Measurements from ENCODE around the gene COBL. TPM values are rescaled to one million over a fixed set of nuclear protein-coding genes. Genes with fewer than 3 reads are reported as not detected.
A peak's percentile ranks its signal among the peaks of the same experiment; 100 is the strongest.
"Not testable (repeated sequence)": the region's sequence is repeated elsewhere in the genome, so short reads cannot be mapped to it uniquely, and the experiment has no call there.

COBL gene
- polyA plus RNA-seq, 3 donors: 17.9 to 26.5 (median 20.6) TPM

- DNase-seq: no peak
These were observed 103.0 kb downstream of the COBL start for GRCh38 chr7:51213618-51214017.

DNA sequence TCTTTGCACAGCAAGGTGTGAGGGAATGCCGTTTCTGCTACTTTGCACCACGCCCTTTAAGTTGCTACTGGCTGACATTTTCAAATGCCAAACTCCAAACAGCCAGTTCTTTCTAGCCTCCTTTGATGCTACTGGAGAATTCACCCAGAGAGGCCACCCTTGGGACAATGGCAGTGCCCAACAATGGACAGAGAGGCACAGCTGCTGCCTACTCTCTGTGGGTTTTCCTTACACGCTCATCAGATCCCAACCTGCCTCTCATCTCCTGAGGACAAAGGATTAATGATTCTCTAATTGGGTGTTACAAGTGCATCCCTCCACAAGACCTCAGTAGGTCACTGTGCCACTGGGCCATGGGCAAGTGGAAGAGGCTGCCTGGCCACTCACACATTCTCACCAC lies 105.8 kb downstream of the COBL start:
- DNase-seq: no peak

- DNase-seq: no peak
These were observed 107.2 kb downstream of the COBL start for GRCh38 chr7:51209426-51209825.

- not testable (repeated sequence) for DNase-seq
These were observed 108.5 kb downstream of the COBL start for GRCh38 chr7:51208125-51208524.

DNA sequence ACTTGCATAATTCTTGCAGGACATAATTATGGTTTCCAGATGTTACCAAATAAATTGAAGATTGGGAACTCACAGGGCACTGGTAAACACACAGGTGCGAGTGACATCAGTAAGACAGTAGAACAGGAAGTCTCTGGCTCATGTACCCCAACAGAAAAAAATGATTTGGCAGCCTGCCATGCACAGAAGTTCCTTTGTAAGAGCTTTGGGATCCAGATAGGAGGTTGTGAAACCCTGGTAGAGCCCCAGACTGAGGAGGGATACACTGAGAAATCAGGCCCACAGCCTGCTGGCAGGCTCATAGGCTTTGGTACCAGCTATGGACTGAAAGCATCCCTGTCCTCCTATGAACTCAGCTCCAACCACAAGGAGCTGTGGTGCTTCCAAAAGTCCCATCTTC lies 118.0 kb downstream of the COBL start:
- DNase-seq: no peak

- DNase-seq: no peak
These were observed 125.6 kb downstream of the COBL start for GRCh38 chr7:51190969-51191368.

DNA sequence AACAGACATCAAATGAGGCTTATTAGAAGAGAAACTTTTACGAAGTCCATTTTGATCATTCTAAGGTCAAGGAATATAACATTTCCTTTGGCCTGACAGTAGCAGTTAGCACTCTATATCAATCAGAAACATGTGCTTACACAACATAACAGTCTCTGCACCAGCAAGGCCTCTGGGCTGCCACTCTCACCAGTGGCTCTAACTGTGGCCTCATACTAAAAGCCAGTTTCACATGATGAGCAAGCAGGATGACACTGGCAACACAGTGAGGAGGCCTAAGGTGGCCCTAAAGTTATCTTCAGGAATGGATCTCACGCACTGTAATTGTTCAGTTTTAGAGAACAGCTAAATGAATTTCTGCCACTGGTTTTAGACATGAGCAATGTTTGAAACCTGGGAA lies 126.8 kb downstream of the COBL start:
- no peak for DNase-seq

GRCh38 chr7:51188987-51189386 lies 127.6 kb downstream of the COBL start:
- DNase-seq: no peak

GRCh38 chr7:51187941-51188340 lies 128.7 kb downstream of the COBL start:
- DNase-seq: peak; percentile 33

DNA sequence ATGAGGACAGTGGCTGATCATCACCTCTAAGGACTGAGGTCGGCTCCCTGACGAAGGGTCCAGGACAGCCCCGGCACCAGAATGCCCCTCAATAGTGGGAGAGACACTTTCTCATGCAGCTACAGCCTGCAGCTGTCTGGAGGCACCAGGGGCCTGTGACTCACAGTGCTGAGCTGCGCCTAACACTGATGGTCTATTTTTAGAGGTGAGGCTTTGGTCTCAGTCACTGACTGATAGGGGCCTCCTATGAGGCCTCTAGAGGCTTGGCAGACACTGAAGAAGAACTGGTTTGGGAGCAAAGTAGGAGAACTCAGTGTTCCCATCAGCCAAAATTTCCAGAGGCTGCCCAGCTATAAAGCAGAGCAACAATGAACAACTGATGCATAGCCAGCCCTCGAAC lies 130.1 kb downstream of the COBL start:
- no peak for DNase-seq

- DNase-seq: no peak
These were observed 133.9 kb downstream of the COBL start for GRCh38 chr7:51182636-51183166.

GRCh38 chr7:51180092-51180491 lies 136.5 kb downstream of the COBL start:
- no peak for DNase-seq

- DNase-seq: no peak
These were observed 140.6 kb downstream of the COBL start for GRCh38 chr7:51175992-51176388.

DNA sequence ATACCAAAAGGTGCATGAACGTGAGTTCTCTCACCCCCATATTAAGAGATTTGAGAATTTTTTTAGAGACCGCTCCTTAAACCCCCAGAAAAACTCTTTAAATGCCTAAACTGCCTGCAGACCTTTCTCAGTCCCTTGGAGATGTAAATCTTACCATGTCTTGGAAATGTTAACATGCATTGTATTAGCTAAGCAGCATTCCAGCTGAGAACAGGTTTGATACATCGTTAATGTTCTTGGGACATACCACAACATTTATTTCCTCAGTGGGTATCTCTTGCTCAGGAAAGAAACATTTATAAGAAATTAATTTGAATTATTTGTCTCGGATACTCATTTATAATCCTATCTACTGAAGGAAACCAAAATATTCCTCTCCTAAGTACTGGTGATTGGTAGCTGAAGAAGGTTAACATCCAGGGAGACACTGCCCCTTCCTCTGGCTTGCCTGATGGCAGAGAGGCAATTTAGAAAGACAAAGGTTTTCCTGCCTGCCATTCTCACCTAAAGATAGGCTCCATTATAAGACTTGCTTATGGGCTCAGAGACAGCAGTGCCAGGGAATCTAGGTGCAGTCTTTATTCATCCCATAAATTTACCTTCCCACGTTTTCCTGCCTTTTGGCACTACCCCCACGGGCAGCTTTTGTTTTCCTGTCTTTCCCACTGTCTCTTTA lies 141.2 kb downstream of the COBL start:
- DNase-seq: no peak

DNA sequence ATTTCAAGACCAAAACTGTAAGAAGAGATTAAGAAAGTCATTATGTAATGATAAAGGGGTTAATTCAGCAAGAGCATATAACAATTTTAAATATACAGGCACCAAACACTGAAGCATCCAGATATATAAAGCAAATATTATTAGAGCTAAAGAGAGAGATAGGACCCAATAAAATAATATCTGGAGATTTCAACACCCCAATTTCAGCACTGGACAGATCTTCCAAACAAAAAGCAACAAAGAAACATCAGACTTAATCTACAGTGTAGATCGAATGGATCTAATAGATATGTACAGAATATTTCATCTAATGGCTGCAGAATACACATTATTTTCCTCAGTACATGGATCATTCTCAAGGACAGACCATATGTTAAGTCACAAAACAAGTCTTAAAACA lies 151.3 kb downstream of the COBL start:
- DNase-seq: no peak

- DNase-seq: peak; percentile 85
These were observed 153.8 kb downstream of the COBL start for GRCh38 chr7:51162724-51163329.

- no peak for DNase-seq
These were observed 154.7 kb downstream of the COBL start for GRCh38 chr7:51161937-51162336.

DNA sequence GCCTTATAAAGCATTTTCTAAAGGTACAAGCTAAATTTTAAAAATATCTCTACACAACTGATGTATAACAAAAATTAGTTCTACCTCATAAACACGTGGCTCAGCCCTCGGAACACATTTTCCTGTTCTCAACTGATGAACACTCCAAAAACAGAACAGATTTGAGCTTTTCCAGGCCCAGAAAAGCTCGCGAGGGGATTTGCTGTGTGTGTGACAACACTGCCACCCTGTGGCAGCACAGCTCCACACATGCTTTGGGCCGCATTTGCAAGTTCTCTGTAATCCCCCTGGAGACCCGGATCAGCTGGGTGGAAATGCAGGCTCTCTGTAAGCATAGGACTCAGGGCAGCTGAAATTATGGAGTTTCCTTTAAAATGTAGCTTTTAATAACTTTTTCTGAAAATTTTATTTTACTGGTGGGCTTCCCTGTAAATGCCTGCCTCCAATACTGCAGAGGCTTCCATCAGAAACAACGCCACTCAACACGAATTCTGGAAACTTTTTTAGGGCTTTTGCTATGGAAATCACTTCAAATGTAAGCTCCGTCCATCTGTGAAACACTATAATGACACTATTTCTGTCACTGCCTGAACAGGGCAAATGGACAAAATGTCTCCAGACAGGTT lies 155.5 kb downstream of the COBL start:
- peak; percentile 71 for DNase-seq

DNA sequence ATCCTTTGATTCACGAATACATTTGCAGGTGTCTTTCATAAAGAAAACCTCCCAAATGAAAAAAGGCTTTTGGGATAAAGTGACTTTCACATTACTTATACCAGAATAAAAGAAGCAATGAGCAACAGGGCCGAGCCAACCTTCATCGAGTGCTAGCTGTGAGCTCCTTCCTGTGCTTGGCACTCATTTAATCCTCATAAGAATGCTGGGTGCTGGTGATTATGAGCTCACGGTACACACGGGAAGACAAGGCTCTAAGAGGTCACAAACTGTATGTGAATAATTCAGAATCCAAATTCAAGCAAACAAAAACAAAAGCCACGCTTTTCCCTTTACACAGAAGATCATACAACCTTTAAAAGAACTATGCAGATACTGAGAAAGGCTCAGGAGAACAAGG lies 156.2 kb downstream of the COBL start:
- no peak for DNase-seq

GRCh38 chr7:51158742-51159445 lies 157.7 kb downstream of the COBL start:
- DNase-seq: no peak

DNA sequence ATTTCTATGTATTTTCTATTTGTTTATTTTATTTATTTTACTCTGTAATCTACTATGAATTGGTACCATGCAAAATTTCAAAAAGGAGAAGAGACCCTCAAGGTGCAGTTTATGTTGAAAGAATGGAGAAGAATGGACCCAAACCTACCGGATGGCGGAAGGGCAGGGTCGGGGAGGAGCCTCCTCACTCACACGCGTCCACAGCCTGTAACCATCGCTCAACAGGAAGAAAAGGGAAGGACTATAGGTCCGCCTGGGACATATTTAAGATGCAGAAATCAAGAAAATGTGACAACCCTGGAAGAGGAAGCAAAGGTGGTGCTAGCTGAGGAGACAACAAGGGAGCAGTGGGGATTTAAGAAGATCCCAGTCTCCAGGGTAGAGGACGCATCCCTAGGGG lies 158.4 kb downstream of the COBL start:
- DNase-seq: no peak

GRCh38 chr7:51154201-51154600 lies 162.4 kb downstream of the COBL start:
- no peak for DNase-seq
